HL-60 (cell line): ENCODE results near the gene DHDDS.

Experiments
- DNase-seq, 2 experiments: peaks; one replicate each; pipeline ENCODE4 v3.0.0-alpha.2; 2010 to 2020; ENCODE audit warnings: low read depth in 1 of 2, low spot score in 1 of 2
- H3K27ac ChIP-seq: fragments of 250-450 bp; sonication (Bioruptor Pico); replicated peaks from 2 replicates; pipeline ENCODE4 v1.5.1; 2020; ENCODE audit warnings: mild to moderate bottlenecking, moderate library complexity
- H3K27me3 ChIP-seq: fragments of 250-450 bp; sonication (Bioruptor Pico); 2 replicates; pipeline ENCODE4 v1.5.1; 2021; ENCODE audit warnings: mild to moderate bottlenecking, moderate library complexity; ENCODE audit not compliant: insufficient read depth, poor library complexity, severe bottlenecking
- H3K4me3 ChIP-seq: replicated peaks from 2 replicates; pipeline ENCODE4 v1.5.1; 2011; ENCODE audit warnings: mild to moderate bottlenecking, control low read depth, low read length; ENCODE audit not compliant: insufficient read depth
- CTCF ChIP-seq: IDR thresholded peaks from one replicate; pipeline ENCODE4 v1.5.1; 2011; ENCODE audit warnings: low read length, control low read depth, inconsistent platforms; ENCODE audit not compliant: insufficient read depth
- GABPA ChIP-seq: IDR thresholded peaks from 2 replicates; pipeline ENCODE4 v1.6.1; 2012; ENCODE audit warnings: low read depth
- POLR2AphosphoS5 ChIP-seq: IDR thresholded peaks from 2 replicates; pipeline ENCODE4 v1.6.1; 2012; ENCODE audit warnings: low read depth
- REST ChIP-seq: IDR thresholded peaks from 2 replicates; pipeline ENCODE4 v1.6.1; 2012; ENCODE audit warnings: low read depth; ENCODE audit not compliant: insufficient replicate concordance
- SPI1 ChIP-seq: IDR thresholded peaks from 2 replicates; pipeline ENCODE4 v1.6.1; 2012; ENCODE audit warnings: low read depth, mild to moderate bottlenecking, borderline replicate concordance

Gene DHDDS

GRCh38 chr1:26472901-26473845 is 41.1 kb downstream of the DHDDS start:
- H3K27ac ChIP-seq, result peak overlapping the region; percentile 99
- DNase-seq, result peak; percentile 84 to 93
- no peaks in the 10 kb centered on the region for H3K27me3 ChIP-seq
- TF ChIP-seq POLR2AphosphoS5 (peak; percentile 49; the same call in 1 of the 2 replicates), SPI1 (no peak)
- H3K4me3 ChIP-seq, result peak overlapping the region; percentile 82

GRCh38 chr1:26474818-26475217 is 42.7 kb downstream of the DHDDS start:
- DNase-seq, result no peak
- no peaks in the 10 kb centered on the region for H3K27me3 ChIP-seq
- no peak overlapping the region for H3K4me3 ChIP-seq
- no peak overlapping the region; the same call in 1 of the 2 replicates for H3K27ac ChIP-seq
- TF ChIP-seq POLR2AphosphoS5 (no peak), CTCF (no peak), GABPA (no peak)

- DNase-seq, result no peak
- no peak overlapping the region for H3K27ac ChIP-seq
- no peak overlapping the region for H3K4me3 ChIP-seq
- TF ChIP-seq SPI1 (no peak), CTCF (no peak), GABPA (no peak), POLR2AphosphoS5 (no peak)
- H3K27me3 ChIP-seq, result no peaks in the 10 kb centered on the region
Measured at GRCh38 chr1:26475989-26476388, 43.9 kb downstream of the DHDDS start.

GRCh38 chr1:26476958-26477357 is 44.8 kb downstream of the DHDDS start:
- no peak overlapping the region for H3K27ac ChIP-seq
- TF ChIP-seq SPI1 (no peak), POLR2AphosphoS5 (no peak), REST (no peak), GABPA (no peak), CTCF (no peak)
- no peak overlapping the region for H3K4me3 ChIP-seq
- no peaks in the 10 kb centered on the region for H3K27me3 ChIP-seq
- no peak for DNase-seq

GRCh38 chr1:26477446-26478152 is 45.5 kb downstream of the DHDDS start:
- TF ChIP-seq CTCF, result no peak
- TF ChIP-seq POLR2AphosphoS5, result peak; percentile 14; the same call in 1 of the 2 replicates
- TF ChIP-seq SPI1, result no peak
- DNase-seq, result no peak
- H3K27ac ChIP-seq, result no peak overlapping the region
- H3K27me3 ChIP-seq, result no peaks in the 10 kb centered on the region
- no peak overlapping the region for H3K4me3 ChIP-seq
